Activated CD8-positive, alpha-beta memory T cell treated with anti-CD3 and anti-CD28 coated beads for 4 hours (primary cell): ENCODE data around the gene MECR.

Experiments
- DNase-seq, 2 donors: peaks; one replicate each; pipeline ENCODE4 v3.0.0-alpha.2; 2020; ENCODE audit warnings: low read depth in 2 of 2

Gene MECR

DNA sequence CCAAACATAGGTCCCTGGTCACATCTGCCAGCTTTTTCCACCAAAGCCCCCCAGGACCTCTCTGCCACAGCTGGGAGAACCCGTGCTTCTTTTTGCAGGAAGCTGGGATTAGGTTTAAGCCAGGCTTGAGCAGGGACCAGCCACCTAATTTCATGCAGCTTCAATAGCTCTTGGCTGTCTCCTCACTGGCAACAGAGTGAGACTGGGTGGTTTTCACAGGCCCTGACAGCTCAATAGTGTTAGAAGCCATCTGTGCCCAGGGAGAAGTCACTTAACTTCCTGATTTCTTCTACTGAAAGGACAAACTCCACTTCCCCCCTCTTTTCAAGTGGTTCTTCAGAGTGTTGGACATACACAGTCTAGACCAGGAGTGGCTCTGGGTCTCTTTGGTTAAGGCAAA is 28.7 kb downstream of the MECR start:
- DNase-seq: no peak

DNA sequence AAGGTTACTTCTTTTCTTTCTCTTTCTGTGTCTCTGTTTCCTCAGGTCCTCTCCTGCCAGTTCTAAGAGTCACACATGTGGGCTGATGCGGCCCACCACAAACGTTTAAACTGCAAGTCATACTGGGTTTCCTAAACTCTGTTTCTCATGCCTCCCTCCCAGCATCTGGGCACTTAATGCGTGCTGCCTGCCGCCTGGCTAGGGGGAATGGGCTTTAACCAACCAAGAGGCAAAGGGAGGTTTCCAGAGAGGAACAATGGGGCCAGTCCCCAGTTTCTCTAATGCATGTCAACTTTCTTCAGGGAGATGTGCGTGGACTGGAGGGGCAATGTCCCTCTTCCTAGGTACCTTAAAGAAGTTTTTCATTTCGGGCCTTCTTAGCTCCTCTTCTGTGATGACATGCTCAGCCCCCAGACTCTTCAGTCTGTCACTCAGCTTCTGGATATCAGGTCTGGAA is 29.1 kb downstream of the MECR start:
- no peak for DNase-seq

DNA sequence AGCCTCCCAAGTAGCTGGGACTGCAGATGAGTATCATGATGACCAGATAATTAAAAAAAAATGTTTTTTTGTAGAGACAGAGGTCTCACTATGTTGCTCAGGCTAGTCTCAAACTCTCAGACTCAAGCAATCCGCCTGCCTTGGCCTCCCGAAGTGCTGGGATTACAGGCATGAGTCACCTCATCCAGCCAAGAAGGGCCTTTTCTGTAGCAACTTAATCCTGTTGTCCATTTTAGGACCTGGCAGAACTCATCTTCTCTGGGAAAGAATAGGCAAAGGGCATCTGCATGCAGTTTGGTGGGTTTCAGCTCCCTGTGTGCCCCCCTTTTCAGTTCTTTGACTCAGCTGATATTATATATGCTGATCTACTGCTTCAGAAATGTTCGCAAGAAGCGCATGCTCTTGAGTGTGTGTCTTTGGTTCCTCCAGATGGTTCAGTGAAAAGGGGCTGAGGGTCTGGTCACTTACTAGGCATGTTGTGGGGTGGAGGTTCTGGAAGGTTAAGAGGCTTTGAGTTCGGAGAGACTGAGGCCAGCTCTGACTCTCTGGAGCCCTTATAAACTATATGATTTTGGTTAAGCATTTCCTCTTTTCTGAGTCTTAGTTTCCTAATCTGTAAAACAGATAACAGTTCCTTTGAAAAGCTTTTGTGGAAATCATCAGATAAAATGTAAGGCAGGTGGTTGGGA is 29.7 kb downstream of the MECR start:
- no peak for DNase-seq

DNA sequence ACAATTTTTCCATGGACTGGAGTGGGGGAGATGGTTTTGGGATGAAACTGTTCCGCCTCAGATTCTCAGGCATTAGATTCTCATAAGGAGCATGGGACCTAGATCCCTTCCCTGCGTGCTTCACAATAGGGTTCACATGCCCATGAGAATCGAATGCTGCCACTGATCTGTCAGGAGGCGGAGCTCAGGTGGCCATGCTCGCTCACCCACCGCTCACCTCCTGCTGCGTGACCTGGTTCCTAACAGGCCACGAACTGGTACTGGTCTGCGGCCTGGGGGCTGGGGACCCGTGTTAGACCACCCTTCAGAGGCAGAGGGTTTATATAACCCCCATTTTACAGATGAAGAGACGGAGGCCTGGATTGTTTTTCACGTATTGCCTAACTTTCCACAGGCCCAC is 32.7 kb downstream of the MECR start:
- DNase-seq: no peak

DNA sequence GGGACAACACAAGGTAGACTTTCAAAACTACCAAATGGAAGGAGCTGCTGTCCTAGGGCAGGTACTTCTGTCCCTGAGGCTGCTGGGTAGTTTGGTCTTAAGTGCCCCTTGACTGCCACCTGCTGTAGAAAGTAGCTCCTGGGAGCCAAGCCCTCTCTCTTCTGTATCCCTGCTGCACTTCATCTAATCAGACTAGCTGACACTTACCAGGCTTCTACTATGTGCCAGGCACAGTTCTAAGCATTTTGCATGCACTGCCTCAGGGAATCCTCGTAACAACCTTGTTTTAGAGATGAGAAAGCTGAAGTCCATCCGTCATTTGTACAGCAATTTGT is 33.2 kb downstream of the MECR start:
- peak in 1 of 2 donors; percentile 4 for DNase-seq

DNA sequence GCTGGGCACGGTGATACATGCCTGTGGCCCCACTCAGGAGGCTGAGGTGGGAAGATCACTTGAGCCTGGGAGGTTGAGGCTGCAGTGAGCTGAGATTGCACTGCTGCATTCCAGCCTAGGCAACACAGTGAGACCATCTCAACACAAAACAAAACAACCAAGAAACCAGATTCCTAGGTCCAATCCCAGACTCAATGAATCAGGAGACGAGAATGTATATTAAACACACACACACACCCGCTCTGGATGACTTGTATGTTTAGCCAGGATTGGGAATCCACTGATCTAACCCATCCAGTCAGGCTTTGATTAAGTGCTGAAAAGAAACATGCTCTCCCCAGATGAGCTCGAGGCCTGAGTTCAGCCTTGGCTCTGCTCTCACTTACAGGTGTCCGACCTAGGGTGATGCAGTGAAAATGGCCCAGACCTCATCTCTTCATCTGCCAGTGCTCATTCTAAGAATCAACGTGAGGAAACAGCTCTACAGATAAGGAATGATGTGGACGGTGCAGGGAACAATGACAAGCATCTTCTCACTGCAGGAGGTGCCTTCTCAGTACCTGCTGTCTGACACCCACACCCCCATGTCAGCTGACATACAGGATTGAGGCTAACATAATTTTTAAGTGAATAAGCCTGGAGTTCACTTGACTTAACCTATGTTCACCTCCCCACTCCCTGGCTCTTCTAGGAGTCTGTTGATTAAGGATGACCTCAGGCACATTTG is 33.7 kb downstream of the MECR start:
- DNase-seq: no peak

DNA sequence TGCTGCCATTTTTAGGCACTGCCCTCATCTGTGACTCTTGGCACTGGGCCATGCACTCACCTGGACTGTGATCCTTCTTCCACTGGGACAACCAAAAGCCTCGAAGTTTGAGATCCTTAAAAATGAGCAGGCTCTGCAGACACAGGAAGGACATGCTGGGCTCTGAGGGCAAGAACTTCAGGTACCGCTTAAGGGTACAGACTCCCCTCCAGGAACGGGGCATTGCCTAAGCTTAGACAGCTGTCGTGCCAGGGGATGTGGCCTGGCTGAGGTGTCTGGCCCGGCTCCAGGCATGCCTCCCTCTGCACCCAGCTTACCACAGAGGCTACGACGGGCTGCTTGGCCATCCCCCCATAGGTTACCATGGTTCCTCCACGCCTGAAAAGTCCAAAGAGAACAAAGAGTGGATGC is 34.8 kb downstream of the MECR start:
- no peak for DNase-seq

DNA sequence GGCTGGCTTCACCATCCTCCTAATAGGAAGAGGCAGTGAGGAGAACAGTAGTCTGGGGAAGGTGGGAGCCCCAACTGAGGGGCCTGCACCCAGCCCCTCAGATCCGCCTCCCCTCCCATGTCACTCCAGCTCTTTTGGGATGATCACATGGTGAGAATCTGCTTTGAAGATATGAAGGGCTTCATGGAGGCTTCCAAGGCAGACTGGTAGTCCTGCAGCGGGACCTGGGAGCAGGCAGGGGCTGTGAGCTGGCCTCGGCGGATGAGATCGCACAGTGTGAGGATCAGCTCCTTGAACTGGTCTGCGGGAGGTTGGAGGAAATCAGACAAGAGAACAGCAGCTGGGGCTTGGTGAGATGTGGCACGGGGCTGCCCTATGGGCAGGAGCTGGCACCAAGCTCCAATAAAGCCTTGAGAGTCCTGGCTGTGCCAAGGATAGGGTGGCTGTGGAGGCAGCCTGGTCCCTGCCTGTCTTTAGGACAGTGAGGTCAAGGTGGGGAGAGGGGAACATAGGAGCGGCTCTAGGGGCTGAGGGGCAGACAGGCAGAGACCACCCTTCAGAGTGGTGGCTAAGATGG is 36.8 kb downstream of the MECR start:
- DNase-seq: no peak

DNA sequence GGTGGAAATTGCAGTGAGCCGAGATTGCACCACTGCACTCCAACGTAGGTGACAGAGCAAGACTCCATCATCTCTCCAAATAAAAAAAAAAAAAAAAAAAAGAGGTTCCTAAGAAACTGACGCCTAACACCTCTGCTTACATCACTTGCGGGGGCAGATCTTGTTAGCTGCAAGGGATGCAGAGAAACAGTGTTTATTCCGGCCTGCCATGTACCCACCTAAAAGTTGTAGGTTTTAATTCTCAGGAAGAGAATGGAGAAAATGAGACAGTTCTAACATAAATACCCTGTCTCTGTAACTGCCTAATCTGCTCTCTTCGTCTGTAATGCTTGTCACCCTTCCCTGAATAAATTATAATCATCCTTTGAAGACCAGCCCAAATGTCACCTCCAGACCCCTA is 40.0 kb downstream of the MECR start:
- no peak for DNase-seq

DNA sequence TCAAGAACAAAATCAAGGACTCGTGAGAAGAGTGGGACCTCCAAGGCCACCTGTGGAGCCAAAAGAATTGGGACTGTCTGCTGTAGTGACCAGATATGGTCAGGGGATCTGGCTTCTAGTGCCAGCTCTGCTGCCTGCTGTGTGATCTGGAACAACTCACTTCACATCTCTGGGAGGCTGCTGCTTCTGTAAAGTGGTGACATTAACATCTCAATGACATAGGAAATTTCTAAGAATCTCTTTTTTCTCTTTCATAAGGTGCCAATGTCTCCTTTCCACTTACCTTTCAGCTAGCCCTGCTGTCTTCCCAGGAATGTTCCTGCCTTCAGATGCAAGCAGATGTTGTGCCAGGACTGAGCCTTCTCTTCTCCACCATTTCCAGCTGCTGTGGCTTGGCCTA is 44.0 kb downstream of the MECR start:
- no peak for DNase-seq

DNA sequence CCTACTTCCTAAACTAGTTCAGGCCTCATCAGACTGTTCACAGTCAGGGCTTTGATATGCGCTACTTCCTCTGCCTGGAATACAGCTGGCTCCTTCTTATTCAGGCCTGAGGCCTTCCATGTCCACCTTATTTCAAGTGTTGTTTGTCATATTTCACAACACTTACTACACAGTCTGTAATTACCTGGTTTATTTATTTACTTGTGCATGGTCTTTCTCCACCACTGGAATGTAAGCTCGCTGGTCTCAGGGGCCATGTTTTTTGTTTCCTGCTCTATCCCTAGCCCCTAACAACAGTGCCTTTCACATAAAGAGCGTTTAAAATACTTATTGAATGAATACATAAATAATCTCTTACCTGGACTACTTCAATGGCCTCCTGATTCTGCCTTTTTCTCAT is 44.5 kb downstream of the MECR start:
- no peak for DNase-seq

DNA sequence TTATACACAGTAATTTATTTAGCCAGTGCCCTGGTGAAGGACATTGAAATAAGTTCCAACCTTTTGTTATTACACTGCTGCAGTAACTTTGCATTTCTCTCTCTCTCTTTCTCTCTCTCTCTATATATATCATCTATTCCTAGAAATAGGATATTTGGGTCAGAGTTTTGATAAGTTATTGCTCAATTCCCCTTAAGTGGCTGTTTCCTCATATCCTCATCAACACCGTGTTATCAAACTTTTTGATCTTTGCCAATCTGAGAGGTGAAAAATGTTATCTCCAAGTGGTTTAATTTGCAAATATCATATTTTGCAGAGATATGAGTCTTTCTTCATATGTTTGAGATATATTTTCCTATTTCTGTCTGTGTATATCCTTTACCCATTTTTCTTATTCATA is 47.4 kb downstream of the MECR start:
- DNase-seq: no peak

DNA sequence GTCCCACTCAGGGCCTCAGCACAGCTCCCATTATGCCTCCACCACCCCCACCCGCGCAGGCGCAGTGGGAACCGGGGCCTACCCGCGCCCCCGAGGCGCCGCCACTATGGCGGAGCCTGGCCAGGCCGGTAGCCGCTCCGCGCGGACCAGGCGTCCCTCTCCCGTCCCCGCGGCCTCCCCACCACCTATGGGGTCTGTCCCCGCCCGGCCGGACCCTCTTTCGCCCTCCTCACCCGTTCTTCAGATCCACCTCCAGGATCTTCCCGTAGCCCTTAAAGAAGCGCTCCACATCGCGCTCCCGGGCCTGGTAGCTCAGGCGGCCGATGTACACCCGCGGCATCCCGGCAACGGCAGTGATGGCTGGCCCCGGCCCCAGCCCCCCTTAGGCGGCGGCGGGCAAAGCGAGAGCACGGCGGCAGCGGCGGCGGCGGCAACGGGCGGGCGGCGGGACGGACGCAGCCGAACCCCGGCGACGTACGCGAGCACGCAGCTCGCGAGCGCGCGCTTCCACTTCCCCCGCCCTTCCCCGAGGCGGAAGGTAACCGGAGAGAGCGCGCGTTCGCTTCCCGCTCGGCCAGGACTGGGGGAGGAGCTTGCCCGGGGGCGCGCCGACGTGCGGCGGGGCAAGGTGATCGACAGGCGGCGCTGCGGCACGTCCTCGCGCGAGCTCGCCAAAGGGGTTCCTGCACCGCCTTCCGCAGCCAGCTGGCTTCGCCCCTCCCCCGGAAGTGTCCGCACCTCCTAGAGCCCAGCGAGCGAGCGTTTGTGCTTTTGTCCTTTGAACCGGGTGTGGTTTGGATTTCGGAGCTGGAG is 49.1 kb downstream of the MECR start, which contains the start of gene SRSF4:
SRSF4 (minus strand) TSS at position 488 of the 813 bp plus-strand sequence; CDS start at position 340, 148 bp downstream.
- DNase-seq: peak; percentile 95 to 97

DNA sequence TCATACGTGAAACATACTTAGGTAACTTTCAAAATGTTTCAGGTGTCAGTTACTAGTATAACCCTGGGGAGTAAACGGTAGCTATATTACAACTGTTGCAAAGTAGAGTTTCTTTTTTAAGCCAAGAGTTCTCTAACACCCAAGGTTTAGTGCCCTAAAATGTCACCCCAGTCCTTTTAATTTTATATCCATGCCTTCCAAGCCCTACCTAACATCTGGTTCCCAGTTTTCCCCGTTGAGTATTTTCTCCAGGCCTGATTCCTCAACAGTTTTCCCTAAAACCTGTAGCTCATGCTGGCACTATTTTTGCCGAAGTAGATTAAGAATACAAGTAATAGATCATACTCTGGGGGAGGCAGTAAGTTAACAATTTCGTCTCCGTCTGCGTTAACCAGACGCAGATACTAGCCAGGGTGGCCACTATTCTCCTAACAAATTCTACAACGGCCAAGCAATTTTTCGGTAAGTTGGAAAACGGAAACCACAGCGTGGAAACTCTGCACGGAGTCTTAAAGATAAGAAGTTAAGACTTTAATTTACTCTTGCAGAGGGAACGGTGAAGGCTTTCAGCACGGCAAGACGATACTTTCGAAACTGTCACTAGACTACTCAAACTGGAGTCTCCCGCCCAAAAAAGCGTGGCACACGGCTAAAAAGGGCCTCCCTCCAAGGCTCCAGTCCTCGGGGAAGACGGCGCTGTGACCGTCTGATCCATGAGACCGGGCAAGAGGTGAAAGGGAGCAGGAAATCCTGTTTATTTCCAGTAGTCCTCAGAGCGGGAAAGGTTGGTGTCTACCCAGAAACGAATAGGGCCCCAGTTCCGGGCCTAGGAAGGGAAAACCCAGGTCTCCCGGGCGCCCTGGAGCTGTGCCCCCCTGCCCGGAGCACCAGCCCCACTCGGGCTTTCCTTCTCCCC is 50.0 kb downstream of the MECR start:
- no peak for DNase-seq

DNA sequence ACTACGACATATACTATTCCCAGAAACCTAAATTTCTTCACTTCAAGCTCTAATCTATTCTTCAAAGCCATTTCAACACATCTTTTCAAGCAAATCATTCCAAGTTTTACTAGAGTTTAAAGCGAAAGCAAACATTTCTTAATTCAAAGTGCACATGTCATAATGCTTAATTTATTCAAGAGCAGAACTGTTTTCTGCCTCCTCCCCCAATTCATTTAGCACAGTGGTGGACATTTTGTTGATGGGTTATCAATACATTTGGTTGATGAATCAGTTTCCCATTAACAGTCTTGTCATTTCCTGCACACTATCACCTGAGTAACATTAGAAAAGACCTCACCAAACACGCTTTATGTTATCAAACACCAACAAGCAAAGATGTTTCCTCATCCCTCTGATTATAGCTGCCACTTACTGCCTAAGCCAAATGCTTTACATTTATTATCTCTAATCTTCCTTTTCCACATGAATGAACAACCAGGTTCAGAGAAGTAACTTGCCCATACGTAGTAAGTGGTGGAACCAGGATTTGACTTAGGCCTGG is 51.0 kb downstream of the MECR start:
- DNase-seq: no peak

DNA sequence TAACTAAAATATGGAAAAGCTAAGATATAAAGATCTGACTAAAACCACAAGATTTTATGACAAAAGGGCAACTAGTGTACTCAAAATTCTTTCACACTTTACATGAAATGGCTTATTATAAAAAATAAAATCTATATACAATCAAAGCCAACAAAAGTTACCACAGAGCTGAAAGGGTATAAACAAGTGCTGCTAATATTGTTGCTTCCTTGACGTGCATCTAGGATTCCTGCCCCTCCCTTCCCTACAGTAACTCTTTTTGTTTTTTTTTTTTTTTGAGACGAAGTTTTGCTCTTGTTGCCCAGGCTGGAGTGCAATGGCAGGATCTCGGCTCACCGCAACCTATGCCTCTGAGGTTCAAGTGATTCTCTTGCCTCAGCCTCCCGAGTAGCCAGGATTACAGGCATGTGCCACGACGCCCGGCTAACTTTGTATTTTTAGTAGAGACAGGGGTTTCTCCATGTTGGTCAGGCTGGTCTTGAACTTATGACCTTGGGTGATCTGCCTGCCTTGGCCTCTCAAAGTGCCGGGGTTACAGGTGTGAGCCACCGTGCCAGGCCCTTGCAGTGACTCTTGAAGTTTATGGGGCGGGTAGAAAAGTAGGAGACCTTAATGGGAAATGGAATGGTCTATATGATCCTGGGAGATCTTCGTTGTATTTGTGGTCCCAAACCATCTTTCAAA is 53.6 kb downstream of the MECR start:
- no peak for DNase-seq

DNA sequence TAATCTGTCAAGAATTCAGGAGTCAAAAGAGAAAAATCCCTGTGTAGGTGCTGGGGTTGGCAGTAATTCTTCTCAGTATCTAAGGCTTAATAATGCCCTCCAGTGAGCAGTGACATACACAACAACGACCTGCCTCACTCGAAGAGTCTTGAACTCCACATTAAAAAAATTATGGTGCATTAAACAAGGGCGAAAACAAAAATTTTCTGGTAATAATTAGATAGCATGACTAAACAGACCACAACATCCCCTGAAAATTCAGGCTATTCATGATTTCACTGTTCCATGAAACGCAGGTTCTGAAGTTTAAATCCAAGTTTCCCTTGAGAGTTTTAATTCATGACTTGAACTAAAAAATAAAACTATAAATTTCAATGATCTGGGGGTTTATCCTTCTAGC is 54.2 kb downstream of the MECR start:
- DNase-seq: no peak

DNA sequence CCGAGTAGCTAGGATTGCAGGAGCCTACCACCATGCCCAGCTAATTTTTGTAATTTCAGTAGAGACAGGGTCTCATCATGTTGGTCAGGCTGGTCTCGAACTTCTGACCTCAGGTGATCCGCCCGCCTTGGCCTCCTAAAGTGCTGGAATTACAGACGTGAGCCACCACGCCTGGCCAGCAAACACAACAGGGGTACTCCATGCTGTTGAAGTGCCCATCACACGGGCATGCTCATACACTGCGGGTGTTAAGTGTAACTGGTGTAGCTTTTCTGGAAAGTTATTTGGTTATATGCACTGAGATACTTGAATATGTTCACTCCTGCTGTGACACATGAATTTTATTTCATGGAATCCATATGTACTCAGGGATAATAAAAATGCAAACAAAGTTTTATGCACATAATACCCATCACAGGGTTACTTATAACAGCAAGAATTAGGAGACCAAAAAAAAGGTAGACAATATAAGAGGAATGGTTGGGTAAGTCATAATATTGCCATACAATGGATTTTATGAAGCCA is 58.3 kb downstream of the MECR start:
- no peak for DNase-seq

DNA sequence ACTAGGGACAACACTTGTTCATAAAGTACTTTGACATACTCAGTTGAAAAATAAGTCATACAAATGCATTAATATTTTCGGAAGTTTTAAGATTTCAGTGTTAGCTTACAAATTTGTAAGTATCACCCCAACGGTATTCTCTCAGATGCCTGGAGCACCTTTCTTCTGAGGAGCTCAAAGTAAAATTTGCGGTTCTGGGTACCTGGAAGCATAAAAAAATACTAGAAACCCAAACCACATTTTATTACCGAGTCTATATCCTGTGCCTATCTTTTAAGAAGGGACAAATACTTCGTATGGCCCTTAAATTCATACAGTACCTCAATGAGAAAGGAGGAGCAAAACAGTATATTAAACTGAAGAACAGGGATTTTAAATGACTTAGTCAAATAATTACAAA is 59.2 kb downstream of the MECR start:
- DNase-seq: no peak

DNA sequence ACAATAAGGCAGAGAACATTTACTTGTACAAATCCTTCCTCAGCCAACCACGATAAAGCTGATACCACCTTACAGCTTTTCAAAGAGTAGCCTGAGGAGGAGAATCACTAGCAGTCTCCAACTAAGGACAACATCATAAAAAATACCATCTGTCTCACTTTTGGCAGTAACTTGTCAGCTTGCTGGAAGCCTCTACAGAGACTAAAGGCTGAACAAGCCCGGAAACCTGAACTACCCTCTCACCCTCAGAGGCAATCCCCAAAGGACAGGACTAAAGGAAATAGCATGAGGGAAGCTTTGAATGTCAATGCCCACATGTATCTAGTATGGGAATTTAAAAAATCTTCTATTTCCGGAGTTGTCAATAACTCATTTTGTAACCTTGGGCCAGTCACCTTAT is 59.6 kb downstream of the MECR start:
- DNase-seq: no peak
